ENCODE results near the gene MANBA. TPM values are rescaled to one million over a fixed set of nuclear protein-coding genes. Genes with fewer than 3 reads are reported as not detected.
"Not testable (repeated sequence)": the region's sequence is repeated elsewhere in the genome, so short reads cannot be mapped to it uniquely, and the experiment has no call there.

MANBA gene
- total and polyA plus RNA-seq, 12 donors, result 8.9 to 47.7 (median 27.7) TPM

DNA sequence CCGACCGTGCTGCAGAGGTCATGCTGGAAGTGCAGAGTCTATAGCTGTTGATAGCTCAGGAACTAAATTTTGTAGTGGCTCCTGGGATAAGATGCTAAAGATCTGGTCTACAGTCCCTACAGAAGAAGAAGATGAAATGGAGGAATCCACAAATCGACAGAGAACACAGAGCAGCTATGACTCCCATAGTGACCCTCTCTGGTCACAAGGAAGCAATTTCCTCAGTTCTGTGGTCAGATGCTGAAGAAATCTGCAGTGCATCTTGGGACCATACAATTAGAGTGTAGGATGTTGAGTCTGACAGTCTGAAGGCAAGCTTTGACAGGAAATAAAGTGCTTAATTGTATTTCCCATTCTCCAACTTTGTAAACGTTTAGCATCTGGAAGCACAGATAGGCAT is 8.8 kb downstream of the MANBA start:
- DNase-seq (no peak), ATAC-seq (no peak)
- no peak overlapping the region for H3K4me3 ChIP-seq
- no peaks in the 10 kb centered on the region for H3K27me3 ChIP-seq
- H3K27ac ChIP-seq, result peak overlapping the region in 1 of 10 donors; percentile 21
- H3K36me3 ChIP-seq, result peaks cover 0 to 12% (median 0%) of the 10 kb centered on the region in 9 donors
- H3K9me3 ChIP-seq, result peaks cover 0 to 15% (median 0%) of the 10 kb centered on the region in 11 donors
- no peak for TF ChIP-seq CTCF (IDR thresholded peaks at IDR 0.05)
- H3K4me1 ChIP-seq, result peaks cover 0 to 23% (median 0%) of the 10 kb centered on the region in 9 donors
- 70 to 72% methylated on average over 4 of the region's 4 CpGs for WGBS, 2 donors
- intact Hi-C loops (cut with DNase I), result no loop called here

- ATAC-seq; H3K27me3 ChIP-seq; intact Hi-C loops (cut with DNase I); DNase-seq; H3K4me1 ChIP-seq; H3K4me3 ChIP-seq; H3K27ac ChIP-seq: not testable (repeated sequence)
- 74 to 78% methylated on average over 4 of the region's 4 CpGs for WGBS, 2 donors
- peaks cover 0 to 14% (median 0%) of the 10 kb centered on the region in 9 donors for H3K36me3 ChIP-seq
- H3K9me3 ChIP-seq, result peaks cover 0 to 25% (median 10%) of the 10 kb centered on the region in 11 donors
These were observed 17.4 kb downstream of the MANBA start for GRCh38 chr4:102743352-102743751.

DNA sequence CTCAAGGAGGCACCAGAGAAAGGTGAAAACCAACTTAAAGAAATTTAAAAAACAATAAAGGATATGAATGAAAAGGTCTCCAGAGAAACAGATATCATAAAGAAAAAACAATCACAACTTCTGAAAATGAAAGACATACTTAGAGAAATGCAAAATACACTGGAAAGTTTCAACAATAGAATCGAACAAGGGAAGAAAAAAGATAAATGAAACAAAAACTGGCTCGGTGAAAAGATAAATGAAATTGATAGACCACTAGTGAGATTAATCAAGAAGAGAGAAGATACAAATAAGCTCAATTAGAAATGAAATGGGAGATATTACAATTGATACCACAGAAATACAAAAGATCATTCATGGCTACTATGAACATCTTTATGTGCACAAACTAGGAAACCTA is 22.0 kb downstream of the MANBA start:
- H3K27me3 ChIP-seq; intact Hi-C loops (cut with DNase I): not testable (repeated sequence)

DNA sequence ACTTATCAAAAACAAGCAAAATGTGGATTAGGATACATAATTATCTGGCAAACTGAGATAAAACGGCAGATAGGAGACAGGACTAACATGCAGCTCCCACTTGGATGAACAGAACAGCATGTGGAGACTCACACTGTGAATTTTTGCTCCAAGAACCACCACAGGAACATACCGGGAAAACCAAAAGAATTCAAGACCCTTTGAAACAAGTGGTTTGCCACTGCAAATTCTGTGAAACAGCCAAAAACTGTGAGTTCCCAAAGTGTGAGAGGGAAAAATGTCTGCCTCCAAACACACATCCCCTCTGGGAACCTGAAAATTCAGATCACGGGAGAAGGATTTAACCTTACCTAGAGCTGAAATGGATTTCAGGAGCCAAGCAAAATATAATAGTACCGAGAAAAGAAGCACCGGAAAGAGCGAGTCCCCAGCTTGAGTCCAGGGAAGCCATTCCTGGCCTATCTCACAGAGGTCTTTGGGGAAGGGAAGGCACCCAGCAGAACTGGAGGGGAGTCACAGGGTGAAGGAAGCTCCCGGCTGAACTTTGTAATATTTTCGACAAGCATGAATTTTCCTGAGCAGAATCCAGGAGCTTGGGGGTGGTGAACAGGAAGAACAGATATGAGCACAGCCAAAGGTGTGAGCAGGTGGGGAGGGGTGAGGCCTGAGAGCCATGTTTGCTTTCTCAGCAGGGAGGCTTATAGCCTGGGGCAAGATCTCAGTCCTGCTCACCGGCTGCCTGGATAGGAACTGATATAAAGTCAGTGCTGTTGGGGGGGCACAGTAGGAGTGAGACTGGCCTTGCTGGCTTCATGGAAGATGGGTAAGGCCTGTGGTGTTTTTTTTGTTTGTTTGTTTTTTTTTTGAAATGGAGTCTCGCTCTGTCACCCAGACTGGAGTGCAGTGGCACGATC is 23.9 kb downstream of the MANBA start:
- no peak for ATAC-seq
- intact Hi-C loops (cut with DNase I), result no loop called here

More for the DNA sequence above, 22.0 kb downstream of the MANBA start:
- H3K4me3 ChIP-seq, H3K27ac ChIP-seq, DNase-seq, ATAC-seq: not testable (repeated sequence)
- Histone ChIP-seq H3K9me3 (peaks cover 0 to 27% (median 10%) of the 10 kb centered on the region in 11 donors), H3K36me3 (peaks cover 0 to 13% (median 0%) of the 10 kb centered on the region in 9 donors), H3K4me1 (peaks cover 0 to 33% (median 7%) of the 10 kb centered on the region in 9 donors)
- WGBS, 2 donors, result 86 to 93% methylated on average over 2 of the region's 2 CpGs

More for the DNA sequence above, 23.9 kb downstream of the MANBA start:
- no peak for DNase-seq
- H3K27me3 ChIP-seq, result no peaks in the 10 kb centered on the region
- TF ChIP-seq CTCF (IDR thresholded peaks at IDR 0.05), result no peak
- no peak overlapping the region for H3K4me3 ChIP-seq
- peaks cover 0 to 10% (median 0%) of the 10 kb centered on the region in 9 donors for H3K36me3 ChIP-seq
- H3K9me3 ChIP-seq, result peaks cover 0 to 27% (median 10%) of the 10 kb centered on the region in 11 donors
- peak overlapping the region in 1 of 10 donors; percentile 16 for H3K27ac ChIP-seq
- peaks cover 0 to 31% (median 13%) of the 10 kb centered on the region in 9 donors for H3K4me1 ChIP-seq
- WGBS, 2 donors, result 83 to 87% methylated on average over 11 of the region's 11 CpGs

All from heart right ventricle (tissue), 16 donors.